ENCODE measurements around the gene VPS26B. TPM values are rescaled to one million over a fixed set of nuclear protein-coding genes. Genes with fewer than 3 reads are reported as not detected.
"Not testable (repeated sequence)": the region's sequence is repeated elsewhere in the genome, so short reads cannot be mapped to it uniquely, and the experiment has no call there.

The VPS26B gene
- total RNA-seq = 37.4 TPM
- long read RNA-seq, transcript VPS26B-201 (6 exons, 3,691 nt) = major isoform, 8 of 38 reads
- long read RNA-seq, partial matches to known transcripts = 27 of 38 reads
- long read RNA-seq, other reads (novel, unspliced or antisense) = 1 of 38 reads

DNA sequence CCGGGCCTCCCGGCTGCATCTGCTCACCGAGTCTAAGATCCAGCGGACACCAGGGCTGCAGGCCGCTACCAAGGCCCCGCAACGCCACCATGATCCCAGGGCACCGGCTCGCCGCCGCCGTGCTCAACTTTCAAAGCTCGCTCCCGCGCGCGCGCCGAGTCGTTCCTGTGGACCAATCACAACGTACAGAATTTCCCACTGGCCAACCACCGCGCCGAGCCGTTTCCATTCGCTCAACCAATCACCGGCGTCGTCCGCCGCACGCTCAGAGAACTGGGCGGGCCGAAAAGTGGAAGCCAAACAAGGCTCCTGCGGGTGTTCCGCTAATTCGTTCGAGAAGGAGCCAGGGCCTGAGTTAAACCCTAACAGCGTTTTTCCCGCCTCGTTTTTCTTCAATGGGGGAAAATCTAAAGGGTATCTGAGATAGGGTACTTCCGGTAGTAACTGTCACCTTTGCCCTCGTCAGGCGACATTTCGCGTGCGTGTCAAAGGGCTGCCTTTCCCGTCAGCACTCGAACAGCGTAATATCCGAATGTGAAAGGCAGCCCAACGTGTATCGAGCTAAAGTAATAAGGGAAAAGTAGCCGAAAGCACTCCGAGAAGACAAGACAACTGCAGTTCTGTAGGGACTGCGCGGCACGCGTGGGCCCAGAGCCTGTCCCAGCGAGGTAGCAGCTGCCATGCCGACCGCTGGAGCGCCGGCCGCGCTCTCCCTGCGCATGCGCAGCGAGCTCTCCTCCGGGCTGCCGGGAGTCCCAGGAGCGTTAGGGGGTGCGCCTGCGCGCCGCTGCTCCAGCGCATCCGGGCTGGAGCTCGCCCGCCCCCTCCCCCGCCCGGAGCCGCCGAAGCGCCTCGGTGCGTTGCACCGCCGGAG, at the start of gene VPS26B, which contains the start of gene NCAPD3:
Gene VPS26B (plus strand): TSS at position 836 of the 874 bp plus-strand sequence. CDS start 452 bp downstream, outside the sequence.
Gene NCAPD3 (minus strand): TSS at position 132 of the 874 bp plus-strand sequence. CDS start 41 bp downstream, at position 91.
- peak; percentile 99 for DNase-seq (ENCODE audit: low spot score)

DNA sequence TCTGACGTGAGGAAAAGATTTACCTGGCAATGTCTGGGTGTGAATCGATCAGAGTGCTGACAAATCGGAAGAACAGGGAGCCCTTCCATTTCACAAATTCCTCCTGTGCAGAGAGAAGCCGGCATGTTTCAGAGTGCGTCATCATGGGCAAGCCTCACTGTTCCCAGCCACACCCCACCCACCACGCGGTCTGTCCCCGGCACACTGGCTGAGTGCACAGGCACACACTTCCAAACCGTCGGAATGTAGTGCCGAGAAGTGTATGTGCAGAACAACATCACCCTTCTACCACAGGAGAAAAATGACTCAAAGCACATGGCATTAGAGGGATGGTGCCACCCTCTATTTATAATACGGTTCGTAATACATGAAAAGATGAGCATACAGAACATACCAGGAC, 48.2 kb upstream of the VPS26B start:
- no peak for DNase-seq (ENCODE audit: low spot score)

DNA sequence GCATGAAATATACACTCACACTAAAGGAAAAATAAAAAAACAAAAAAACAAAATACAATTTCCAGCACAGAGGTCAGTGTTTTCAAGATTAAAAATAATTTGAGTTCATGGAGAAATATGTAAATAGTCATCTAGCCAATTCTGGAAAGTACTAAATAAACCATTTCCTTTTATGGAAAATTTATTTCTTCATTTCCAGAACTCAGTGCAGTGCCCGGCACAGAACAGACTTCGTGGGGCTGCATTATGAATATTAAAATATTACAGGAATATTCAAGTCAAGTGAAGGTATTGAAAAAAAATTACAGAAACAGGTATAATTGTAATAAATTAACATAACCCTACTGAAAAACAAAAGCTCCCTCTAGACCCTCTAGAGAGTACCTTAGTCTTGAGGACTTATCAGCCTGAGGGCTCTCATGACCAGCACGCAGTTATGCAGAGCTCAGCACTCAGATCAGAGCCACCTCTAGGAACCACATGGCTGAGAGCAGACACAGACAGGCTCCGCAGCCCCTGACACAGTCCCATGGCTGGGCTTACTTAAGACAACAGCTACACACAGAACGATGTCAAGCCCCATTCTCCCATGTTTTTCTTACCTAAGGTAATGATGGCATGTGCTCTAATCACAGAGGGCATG, 46.3 kb upstream of the VPS26B start:
- DNase-seq (ENCODE audit: low spot score) = no peak

DNA sequence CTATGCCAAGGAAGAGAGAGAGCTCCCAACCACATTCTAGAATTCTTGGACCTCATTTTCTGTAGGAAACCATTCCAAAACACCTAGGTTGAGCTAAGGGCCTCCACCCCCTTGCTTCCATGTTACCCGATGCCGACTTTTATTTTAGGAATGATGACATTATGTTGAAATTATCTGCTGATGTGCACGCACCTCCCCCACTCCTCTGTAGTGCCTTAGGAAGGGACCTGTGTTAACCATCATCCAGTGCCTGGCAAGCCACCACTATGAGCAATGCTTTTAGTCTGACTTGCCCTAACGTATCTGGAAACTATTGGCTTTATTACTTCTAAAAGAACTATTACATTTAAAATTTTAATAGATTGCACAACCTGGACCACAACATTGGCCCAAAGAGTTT, 42.8 kb upstream of the VPS26B start:
- DNase-seq (ENCODE audit: low spot score) = no peak

DNA sequence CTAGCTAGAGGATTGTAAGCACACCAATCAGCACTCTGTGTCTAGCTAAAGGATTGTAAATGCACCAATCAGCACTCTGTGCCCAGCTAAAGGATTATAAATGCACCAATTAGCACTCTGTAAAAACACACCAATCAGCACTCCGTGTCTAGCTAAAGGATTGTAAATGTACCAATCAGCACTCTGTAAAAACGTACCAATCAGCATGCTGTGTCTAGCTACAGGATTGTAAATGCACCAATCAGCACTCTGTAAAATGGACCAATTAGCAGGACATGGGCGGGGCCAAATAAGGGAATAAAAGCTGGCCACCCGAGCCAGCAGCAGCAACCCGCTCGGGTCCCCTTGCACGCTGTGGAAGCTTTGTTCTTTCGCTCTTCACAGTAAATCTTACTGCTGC, 36.4 kb upstream of the VPS26B start:
- not testable (repeated sequence) for DNase-seq (ENCODE audit: low spot score)

DNA sequence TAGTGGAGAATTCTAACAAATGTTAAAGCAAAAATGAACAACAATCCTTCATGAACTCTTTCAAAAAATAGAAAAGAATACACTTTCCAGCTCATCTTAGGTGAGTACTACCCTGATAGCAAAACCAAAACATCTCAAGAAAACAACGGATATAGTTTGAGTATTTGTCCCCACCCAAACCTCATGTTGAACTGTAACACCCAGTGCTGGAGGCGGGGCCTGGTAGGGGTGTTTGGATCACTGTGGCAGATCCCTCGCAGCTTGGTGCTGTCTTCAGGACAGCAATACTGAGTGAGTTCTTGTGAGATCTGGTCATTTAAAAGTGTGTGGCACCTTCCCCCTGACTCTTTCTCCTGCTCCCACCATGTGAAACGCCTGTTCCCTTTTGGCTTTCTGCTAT, 27.7 kb upstream of the VPS26B start:
- DNase-seq (ENCODE audit: low spot score) = no peak

DNA sequence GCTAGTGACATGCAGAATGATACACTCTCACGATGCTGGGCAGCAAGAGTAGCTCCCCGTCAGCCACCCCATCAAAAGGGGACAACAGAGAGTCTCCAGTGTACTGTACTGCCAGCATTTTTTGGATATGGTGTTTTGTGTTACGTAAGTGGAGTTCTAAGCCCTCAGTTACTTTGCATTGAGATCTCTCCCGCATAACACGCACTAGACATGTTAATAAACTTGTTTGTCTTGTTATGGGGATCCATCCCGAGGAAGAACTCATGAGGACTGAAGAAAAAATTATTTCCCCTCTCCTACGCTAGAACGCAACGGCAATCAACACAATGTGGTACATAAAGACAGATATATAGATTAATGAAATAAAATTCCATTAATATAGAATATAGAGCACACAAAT, 24.9 kb upstream of the VPS26B start:
- no peak for DNase-seq (ENCODE audit: low spot score)

DNA sequence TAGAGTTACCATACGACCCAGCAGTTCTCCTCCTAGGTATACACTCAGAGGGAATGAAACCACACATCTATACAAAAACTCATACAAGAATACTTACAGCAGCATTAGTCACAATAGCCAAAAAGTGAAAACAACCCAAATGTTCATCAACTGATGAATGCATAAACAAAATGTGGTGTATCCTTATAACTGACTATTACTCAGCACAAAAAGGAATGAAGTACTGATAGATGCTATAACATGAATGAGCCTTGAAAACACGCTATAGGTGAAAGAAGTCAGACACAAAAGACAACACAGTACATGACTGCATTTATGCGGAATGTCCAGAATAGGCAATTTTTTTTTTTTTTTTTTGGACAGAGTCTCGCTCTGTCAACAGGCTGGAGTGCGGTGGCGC, 23.8 kb upstream of the VPS26B start:
- no peak for DNase-seq (ENCODE audit: low spot score)

DNA sequence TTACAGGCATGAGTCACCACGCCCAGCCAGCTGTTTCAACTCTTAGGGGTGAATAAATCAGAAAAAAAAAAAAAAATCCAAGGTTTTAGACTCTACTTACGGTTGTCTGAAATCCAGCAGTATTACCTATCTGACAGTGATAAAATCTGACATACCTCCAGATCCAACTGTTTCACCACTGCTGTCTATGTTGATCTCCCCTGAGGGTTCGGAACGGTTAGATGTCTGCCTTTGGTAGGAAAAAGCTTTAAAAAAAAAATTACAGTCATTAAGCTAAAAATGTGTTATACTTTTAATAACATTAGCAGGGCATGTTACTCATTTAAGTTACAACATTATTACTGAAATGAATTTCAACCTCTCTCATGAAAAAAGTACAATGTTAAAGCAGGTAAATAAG, 21.8 kb upstream of the VPS26B start:
- no peak for DNase-seq (ENCODE audit: low spot score)

DNA sequence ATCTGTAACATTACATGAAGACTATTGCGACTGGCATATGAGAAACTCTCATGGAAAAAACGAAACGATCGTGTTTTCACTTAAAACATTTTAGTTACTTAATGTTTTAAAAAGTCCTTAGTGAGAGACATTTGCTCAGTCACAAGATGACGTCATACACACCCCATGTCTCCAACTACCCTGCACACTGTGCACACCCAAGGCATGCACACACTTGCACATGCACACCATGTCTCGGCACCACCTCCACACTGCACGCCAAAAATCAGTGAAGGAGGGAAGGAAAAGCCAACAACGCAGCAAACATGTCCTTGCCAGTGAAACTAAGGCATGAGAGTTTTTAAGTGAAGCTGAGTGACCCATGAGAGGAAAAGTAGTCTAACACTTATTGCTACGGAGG, 18.7 kb upstream of the VPS26B start:
- DNase-seq (ENCODE audit: low spot score) = no peak

DNA sequence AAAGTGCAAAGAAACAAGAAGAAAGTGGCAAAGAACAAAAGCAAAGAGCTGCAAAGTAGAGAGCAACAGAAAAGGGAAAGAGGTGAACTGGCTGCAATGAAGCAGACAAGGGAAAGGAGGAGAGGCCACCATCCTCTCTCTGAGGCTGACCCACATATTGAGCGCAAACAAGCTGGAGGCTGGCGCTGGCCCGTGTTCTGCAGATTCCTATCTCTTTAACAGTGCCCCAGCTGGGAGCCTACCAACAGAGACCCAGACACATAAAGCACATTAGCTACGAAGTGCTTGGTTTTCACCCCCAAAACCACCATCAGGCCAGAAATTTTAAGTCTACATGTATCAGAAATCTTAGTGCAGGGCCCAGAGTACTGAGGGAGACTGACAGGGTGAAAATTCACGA, 18.3 kb upstream of the VPS26B start:
- no peak for DNase-seq (ENCODE audit: low spot score)

DNA sequence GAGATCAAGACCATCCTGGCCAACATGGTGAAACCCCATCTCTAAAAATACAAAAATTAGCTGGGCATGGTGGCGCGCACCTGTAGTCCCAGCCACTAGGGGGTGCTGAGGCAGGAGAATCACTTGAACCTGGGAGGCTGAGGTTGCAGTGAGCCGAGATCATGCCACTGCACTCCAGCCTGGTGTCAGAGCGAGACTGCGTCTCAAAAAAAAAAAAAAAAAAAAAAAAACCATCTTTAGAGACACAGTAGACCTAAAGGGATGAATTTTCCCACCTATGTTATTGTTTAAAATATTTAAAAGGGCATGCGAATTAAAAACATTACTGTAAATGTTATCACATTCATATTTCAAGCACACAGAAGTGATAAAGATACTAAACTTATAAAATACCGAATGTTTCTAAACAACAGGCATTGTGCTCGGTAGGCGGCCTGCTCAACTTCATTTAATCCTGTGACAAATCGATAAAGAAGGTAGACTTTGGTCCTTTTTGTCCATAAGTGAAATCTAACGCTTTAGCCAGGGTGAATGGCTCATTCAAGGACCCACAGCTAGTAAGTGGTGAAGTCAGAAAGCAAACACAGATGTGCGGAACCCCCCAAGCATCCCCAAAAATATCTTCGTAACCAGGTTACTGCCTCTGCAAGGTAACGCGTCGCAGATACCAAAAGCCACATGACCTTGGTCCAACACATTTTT, 16.8 kb upstream of the VPS26B start:
- no peak for DNase-seq (ENCODE audit: low spot score)

DNA sequence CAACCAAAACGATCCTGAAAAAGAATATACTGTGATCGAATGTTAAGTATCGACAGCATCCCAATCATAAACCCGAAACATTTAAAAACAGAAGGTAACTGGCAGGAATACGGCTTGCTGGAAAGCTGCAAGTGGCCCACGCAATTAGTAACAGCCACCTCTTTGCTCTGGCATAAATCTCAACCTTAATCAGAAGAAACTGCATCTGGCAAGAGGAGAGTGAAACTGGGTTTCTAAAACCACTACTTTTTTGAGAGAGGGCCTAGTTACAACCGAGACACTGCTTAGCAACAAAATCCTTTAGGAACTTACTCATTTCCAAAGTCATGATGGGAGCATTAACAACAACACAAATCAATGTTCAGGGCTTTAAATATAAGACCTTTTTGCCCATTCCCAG, 8.6 kb upstream of the VPS26B start:
- no peak for DNase-seq (ENCODE audit: low spot score)

DNA sequence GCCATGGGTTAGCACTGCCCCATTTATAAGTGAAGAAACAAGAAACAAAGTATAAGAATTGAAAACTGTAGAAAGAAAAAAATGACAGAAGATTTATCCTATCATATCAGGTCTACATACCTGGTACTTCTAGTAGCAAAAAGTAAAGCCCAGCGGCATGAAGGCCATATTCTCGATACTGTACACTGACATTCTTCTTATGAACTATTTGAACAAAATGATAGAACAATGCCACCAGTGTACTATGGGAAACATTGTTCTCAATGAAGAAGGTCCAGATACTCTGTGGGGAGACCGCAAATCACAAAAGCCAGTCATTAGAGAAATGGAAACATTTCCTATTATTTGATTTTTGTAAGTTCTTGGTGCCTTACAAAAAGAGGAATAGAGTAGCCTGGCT, 7.7 kb upstream of the VPS26B start:
- no peak for DNase-seq (ENCODE audit: low spot score)

DNA sequence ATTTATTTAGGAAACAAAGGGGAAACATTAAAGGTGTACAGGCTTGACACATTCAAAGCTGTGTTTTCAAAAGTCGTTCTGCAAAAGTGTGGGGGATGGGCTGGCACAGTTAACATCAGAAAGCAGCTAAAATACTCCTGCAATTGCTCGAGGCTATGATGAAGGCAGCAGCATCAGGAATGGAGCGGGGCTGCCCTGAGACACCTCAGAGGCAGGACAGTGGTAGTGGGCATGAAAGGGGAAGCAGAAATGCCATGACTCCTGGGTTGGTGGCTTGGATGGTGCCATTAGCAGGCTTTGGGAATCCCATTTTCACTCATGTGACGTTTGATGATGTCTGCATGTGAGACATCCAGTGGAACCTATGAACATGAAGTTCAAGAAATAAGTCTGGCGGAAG, 1.4 kb upstream of the VPS26B start:
- DNase-seq (ENCODE audit: low spot score) = no peak

DNA sequence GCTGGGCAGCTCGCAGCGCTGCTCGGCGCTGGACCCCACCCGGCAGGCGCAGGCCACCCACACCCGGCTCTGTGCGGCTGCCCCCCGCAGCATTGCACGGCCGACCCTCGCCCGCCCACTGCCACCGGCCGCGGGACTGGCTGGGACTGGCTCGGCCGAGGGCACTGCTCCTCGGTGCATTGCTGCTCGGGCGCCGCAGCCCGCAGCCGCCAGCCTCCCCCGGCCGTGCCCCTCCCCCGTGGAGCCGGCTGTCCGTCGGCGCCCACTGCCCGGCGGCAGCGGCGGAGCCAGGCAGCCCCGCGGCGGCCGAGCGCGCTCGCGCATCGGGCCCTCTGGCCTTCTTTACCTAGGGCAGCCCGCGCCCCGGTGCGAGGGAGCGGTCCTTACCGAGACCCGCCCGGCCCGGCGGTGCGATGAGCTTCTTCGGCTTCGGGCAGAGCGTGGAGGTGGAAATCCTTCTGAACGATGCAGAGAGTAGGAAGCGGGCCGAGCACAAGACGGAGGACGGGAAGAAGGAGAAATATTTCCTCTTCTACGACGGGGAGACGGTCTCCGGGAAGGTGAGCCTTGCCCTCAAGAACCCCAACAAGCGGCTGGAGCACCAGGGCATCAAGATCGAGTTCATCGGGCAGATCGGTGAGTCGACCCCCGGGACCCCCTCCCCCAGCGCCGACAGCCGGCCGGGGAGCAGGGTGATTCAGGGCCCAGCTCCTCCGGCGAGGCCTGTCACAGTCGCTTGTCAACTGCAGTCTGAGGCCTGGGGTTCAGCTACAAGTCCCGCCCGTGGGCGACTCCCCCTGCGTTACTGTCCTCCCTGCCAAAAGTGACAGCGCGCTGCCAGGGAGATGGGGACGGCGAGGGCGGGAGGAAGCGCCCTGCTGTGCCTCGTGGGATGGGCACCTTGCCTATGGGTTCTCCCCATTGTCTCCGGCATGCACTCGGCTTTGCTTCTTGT, 516 bp downstream of the VPS26B start:
- DNase-seq (ENCODE audit: low spot score) = no peak

DNA sequence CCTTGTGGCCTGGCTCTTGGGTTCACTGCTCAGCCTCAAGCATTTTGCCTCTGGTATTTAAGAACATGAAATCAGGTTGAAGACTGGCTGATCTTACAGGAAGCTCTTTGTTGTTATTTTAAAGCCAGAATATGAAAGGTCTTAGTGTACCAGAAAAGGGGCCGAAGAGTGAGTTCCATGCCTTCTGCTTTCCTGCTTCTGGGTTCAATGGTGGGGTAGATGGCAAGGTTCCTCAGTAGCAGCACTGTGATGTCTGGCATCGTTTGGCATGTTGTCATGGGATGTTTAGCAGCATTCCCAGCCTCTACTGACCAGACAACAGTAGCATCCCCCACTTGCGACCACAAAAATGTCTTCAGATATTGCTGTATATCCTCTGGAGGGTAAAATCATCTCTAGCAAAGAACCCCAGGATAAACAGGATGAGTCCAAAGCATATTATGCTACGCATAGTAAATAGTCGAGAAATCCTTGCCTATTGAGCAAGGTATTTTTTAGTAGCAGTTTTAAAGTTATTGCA, 2.4 kb downstream of the VPS26B start:
- DNase-seq (ENCODE audit: low spot score) = no peak

DNA sequence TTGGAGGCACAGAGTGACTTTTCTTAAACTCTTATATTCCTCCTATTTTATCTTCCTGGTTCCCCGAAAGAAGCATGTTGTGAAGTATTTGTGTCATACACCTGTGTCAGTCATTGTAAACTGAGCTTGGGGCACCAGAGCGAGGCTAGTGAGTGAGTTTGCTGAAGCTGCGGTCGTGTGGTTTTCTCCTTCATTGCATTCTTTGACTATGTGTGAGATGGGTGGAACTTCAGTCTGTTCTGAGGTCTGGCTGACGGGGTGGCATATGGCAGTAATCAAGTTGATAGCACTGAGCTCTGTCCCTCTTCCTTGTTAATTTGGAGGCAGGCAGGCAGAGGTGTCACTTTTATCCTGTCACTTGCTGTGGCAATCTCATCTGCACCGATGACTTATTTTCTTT, 4.2 kb downstream of the VPS26B start:
- no peak for DNase-seq (ENCODE audit: low spot score)

DNA sequence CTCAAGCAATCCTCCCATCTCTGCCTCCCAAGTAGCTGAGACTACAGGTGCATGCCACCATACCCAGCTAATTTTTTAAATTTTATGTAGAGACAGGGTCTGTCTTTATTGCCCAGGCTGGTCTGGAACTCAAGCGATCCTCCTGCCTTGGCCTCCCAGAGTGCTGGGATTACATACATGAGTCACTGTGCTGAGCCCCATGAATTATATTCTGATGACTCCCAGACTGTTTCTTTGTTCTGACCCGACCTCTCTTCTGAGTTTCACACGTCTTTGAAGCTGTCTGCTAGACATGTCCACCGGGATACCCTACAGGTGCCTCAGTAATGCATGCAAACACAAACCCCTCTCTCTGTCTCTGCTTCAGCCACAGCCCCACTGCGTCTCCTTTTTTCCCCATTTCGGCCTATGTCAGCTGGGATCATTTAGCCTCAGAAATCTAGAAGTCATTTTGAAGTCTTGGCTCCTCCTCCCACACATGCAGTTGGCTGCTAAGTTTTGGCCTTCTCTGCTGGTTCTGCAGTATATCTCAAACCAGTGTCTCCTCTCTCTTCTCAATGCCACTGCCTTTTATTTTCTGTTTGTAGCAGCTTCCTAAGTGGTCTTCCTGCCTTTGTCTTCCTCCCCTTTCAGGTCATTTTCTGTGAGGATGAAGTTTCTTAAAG, 4.8 kb downstream of the VPS26B start:
- DNase-seq (ENCODE audit: low spot score) = no peak

DNA sequence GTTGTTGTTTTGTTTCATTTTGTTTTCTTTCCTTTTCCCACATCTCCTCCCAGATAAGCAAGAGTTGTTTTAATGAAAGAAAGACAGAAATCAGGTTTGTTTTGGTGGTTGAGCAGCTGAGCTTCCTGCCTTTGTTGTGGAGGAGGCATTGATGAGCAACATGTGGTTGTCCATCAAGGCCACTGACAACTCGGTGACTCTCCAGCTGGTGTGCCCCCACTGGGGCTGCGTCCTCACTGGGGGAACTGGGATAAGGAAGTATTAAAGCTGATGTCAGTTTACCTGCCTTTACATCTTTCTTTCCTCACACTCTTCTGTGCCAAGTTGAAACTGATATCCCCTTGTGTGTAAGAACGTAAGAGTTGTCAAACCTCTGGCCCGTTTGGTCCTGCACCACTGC, 5.9 kb downstream of the VPS26B start:
- no peak for DNase-seq (ENCODE audit: low spot score)
